Epithelial cell of esophagus (primary cell): ENCODE measurements around the gene TIGD3.

Experiments used
- DNase-seq: peaks from one replicate; pipeline ENCODE4 v3.0.0; 2010; ENCODE audit warnings: low read depth
- H3K4me3 ChIP-seq: 2 replicates; pipeline ENCODE4 v1.5.1; 2011; ENCODE audit warnings: mild to moderate bottlenecking, low read length, control low read depth
- TF ChIP-seq, protein P1 (sequence below): IDR thresholded peaks from 2 replicates; pipeline ENCODE4 v1.5.1; 2011; ENCODE audit warnings: low read depth, mild to moderate bottlenecking, low read length, control low read depth, inconsistent platforms; ENCODE audit not compliant: insufficient read depth; ENCODE audit errors: missing control alignments

Gene TIGD3

DNA sequence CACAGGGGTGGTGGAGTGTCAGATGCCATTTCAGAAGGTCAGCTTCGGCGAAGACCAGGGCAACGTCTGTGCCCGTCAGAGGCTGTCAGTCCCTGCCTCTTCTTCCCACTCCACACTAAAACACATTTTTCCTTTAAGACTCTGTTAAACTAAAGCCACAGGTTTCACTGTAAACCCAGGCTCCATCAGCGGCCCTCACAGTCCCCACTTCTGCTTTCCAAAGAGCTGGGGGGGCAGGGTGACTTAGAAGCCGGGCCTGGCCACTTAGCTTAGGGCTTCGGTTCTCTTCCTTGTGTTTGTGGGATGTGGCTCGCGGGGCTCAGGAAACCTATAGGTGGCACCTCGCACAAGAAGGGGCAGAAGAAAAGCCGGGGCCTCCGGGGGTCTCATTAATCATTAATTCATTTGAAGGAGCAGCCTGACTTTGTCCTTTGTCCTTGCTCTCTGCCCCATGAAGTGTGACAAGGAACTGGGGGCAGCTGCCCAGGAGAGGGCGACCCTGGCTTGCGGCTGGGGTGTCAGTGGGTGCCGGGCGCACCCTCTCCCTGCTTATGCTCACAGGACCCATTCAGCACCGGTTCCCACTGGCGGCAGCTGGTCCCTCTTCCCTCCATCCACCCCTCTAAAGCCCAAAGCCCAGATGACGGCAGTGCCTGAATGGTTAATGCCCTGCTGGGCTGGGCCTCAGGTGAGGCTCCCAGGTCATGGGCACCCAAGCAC lies 23.8 kb downstream of the TIGD3 start:
- DNase-seq: no peak
- no peak overlapping the region for H3K4me3 ChIP-seq
- TF ChIP-seq, protein P1, sequence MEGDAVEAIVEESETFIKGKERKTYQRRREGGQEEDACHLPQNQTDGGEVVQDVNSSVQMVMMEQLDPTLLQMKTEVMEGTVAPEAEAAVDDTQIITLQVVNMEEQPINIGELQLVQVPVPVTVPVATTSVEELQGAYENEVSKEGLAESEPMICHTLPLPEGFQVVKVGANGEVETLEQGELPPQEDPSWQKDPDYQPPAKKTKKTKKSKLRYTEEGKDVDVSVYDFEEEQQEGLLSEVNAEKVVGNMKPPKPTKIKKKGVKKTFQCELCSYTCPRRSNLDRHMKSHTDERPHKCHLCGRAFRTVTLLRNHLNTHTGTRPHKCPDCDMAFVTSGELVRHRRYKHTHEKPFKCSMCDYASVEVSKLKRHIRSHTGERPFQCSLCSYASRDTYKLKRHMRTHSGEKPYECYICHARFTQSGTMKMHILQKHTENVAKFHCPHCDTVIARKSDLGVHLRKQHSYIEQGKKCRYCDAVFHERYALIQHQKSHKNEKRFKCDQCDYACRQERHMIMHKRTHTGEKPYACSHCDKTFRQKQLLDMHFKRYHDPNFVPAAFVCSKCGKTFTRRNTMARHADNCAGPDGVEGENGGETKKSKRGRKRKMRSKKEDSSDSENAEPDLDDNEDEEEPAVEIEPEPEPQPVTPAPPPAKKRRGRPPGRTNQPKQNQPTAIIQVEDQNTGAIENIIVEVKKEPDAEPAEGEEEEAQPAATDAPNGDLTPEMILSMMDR: no peak

DNA sequence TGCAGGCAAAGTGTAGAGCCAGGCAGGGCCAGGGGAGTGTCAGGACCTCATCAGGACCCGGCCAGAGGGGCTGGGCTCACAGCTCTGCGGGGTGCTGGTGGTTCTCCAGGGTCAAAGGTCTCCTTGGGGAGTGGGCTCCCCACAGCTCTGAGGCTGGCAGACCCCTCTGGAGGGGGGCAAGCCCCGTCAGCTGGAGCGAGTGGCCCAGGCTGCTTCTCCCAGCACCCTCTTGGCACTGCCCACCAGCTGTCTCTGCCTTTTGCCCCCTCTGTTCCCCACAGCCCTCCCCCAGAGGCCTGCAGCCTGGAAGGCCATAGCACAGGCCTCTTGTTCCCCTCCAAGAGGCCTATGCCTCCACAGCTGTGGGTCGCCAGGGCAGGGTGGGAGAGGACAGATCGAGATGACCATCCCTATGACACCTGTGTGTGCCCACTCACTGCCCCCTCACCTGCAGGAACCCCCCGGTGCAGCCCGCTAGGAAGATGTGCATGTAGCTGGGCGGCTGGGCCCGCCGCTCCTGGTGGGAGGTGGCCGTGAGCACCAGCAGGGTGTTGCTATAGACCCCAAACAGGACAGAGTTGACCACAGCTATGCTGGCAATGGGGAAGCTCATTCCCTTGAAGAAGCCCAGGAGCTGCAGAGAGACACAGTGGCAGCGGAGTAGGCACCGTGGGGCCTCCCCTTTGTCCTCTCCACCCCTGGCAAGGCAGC lies 24.5 kb downstream of the TIGD3 start:
- no peak for DNase-seq
- TF ChIP-seq, protein P1: no peak
- H3K4me3 ChIP-seq: no peak overlapping the region

DNA sequence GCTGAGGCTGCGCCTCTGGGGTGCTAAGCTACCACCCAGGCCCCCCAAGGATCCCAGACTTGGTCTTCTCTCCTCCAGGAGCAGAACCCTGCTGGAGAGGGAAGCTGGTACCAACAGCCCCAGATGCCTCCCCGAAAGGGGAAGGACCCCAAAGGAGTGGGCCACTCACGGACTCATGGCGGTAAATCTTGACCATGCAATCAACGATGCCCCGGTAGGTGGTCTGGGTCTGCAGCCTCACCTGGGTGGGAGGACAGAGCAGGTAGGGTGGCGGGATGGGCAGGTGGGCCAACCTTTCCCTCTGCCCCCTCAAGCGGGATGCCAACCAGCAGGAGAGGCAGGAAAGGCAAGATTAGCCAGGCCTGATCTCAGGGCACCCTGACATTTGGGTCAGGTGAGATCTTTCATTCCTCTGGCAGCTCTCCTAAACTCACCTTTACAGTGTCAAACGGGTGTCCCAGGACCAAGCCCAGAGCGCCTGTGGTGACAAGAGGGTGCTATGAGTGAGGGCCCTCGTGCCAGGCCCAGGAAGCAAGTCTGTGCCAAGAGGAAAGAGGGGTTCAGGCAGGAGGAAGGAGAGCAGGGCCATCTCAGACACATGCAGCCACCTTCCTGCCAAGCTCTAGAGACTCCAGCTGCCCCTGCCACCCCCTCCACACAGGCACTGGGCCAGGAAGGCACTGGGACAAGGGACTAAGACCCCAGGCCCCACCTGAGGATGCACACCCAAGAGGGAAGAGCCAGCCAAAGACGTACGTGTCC lies 25.3 kb downstream of the TIGD3 start:
- H3K4me3 ChIP-seq: no peak overlapping the region
- TF ChIP-seq, protein P1: no peak
- no peak for DNase-seq

DNA sequence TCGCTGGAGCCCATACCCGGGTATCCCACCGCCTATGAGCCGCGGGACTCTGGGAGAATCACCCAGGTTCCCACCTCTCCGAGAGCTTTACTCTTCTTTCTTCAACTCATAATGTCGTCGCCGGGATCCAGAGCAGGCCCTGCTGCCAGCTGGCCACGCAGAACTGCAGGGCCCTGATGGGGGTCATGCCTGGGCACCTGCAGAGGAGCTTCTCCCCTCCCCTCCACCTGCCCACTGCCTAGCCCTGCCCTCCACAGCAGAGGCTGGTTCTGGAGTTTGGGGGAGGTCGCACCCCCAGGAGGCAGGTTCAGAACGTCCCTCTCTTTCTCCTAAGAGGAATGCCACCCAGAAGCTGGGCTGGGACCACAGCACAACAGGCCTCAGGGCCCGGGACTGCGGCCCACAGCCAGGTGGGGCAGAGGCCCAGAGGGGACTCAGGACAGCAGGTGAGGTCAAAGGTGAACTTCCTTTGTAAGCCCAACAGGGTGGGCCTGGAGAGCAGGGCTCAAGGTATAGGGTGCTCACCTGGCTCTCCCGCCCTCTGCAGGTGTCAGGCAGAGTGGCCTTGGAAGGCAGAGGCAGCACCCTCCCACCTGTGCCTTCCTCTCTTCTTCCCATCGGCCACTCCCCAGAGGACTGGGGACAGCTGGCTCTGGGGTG lies 26.0 kb downstream of the TIGD3 start:
- TF ChIP-seq, protein P1: no peak
- DNase-seq: no peak
- no peak overlapping the region for H3K4me3 ChIP-seq

DNA sequence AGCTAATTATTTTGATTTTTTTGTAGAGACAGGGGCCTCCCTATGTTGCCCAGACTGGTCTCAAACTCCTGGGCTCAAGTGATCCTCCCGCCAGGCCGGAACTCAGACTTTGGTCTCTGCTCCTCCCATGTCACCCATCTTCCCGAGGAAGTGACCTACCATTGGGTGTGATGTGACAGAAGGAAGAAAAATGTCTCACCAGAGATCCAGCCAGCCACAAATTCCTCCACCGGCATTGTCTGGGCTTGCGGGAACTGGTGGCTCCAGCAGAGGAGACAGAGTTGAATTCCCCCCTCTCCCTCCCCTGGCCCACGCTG lies 27.1 kb downstream of the TIGD3 start:
- peak overlapping the region; percentile 26 for H3K4me3 ChIP-seq
- peak; percentile 91 for DNase-seq
- TF ChIP-seq, protein P1: no peak

DNA sequence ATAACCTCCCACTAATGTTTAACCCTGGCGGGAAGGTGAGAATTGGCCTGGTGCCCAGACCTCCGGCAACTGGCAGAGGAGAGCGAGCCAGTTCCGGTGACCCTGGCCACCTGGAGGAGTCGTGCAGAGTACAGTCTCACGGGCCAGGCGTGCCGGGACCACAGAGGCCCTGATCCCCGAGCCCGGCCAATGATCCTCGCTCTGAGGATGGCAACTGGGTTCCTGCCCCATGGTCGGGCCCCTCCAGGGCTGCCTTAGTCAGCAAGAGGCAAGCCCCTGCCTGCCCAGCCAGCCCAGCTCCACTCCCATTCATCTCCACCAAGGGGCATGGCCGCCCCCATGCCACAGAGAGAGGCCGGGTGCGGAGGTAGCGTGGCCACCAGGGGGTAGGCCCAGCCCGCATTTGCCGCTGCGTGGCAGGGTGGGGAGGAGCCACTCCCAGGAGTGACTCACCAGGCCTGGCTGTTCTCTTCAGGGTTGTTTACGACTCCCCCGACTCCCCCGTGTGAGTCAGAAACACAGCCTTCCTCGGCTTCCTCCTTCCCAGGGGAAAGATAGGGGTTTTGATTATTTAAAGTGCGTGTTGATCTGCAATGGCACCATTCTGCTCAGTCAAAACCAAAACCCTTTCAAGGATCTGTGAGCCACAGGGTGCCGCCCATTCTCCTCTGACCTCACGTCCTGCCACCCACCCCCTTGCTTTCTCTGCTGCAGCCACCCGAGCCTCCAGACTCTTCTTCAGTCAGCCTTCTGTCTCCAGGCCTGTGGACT lies 27.7 kb downstream of the TIGD3 start, which contains the start of gene SLC25A45:
TSS of gene SLC25A45 (minus strand) at position 614 of the 771 bp plus-strand sequence. CDS start 695 bp downstream, outside the sequence.
- H3K4me3 ChIP-seq: peak within 1 kb of the TSS; percentile 31
- DNase-seq: peak; percentile 100
- TF ChIP-seq, protein P1: peak; percentile 74
